SK-N-SH (cell line): ENCODE data around the gene GMPR.

Experiments
- CTCF ChIP-seq: fragments of 200-600 bp; sonication (generic); IDR thresholded peaks from 2 replicates; pipeline ENCODE4 v1.6.1; 2017; ENCODE audit warnings: antibody characterized with exemption, mild to moderate bottlenecking, moderate library complexity
- EP300 ChIP-seq, 2 experiments: IDR thresholded peaks; 2 replicates each; pipeline versions ENCODE4 v1.4.0 to v1.6.1; 2012; ENCODE audit warnings: borderline replicate concordance in 1 of 2, low read depth in 1 of 2, low read length in 1 of 2
- EZH2phosphoT487 ChIP-seq: fragments of 200-600 bp; sonication (generic); IDR thresholded peaks from 2 replicates; pipeline ENCODE4 v1.6.1; 2017; ENCODE audit warnings: low read depth, mixed run types, mild to moderate bottlenecking, antibody characterized with exemption, moderate library complexity, borderline replicate concordance
- MXI1 ChIP-seq: IDR thresholded peaks from 2 replicates; pipeline ENCODE4 v1.6.1; 2012; ENCODE audit warnings: mild to moderate bottlenecking, low read depth, low read length, improper control_type of control experiment
- NFIC ChIP-seq: IDR thresholded peaks from 2 replicates; pipeline ENCODE4 v1.4.0; 2012; ENCODE audit warnings: borderline replicate concordance
- POLR2AphosphoS5 ChIP-seq: IDR thresholded peaks from 2 replicates; pipeline ENCODE4 v1.6.1; 2012; ENCODE audit warnings: low read depth, low read length
- RAD21 ChIP-seq: IDR thresholded peaks from 2 replicates; pipeline ENCODE4 v1.6.1; 2012; ENCODE audit warnings: mild to moderate bottlenecking, low read length
- REST ChIP-seq: IDR thresholded peaks from 2 replicates; pipeline ENCODE4 v1.6.1; 2012; ENCODE audit warnings: mild to moderate bottlenecking, low read depth, low read length, moderate library complexity
- RXRA ChIP-seq: IDR thresholded peaks from 2 replicates; pipeline ENCODE4 v1.4.0; 2012; ENCODE audit warnings: low read depth, mild to moderate bottlenecking, borderline replicate concordance
- SIN3A ChIP-seq: IDR thresholded peaks from 2 replicates; pipeline ENCODE4 v1.6.1; 2012; ENCODE audit warnings: low read depth, mild to moderate bottlenecking, low read length, moderate library complexity, borderline replicate concordance
- TAF1 ChIP-seq: IDR thresholded peaks from 2 replicates; pipeline ENCODE4 v1.6.1; 2012; ENCODE audit warnings: low read depth, mild to moderate bottlenecking, low read length, moderate library complexity, borderline replicate concordance
- YY1 ChIP-seq: IDR thresholded peaks from 2 replicates; pipeline ENCODE4 v1.4.0; 2012; ENCODE audit warnings: low read depth, mild to moderate bottlenecking
- TF ChIP-seq, protein P1 (sequence below): fragments of 150-350 bp; IDR thresholded peaks from 2 replicates; pipeline ENCODE4 v1.6.1; 2017; ENCODE audit warnings: antibody characterized with exemption, low read length, low read depth, borderline replicate concordance
- TF ChIP-seq, protein P2 (sequence below): fragments of 150-350 bp; IDR thresholded peaks from 2 replicates; pipeline ENCODE4 v1.6.1; 2016; ENCODE audit warnings: mild to moderate bottlenecking, low read depth, low read length

- no peak for TF ChIP-seq CTCF
- TF ChIP-seq RXRA: no peak
- no peak for TF ChIP-seq EP300 (IDR thresholded peaks at IDR 0.05; ENCODE audit: borderline replicate concordance in 1 of 2, low read depth in 1 of 2, low read length in 1 of 2)
- TF ChIP-seq POLR2AphosphoS5: no peak
- TF ChIP-seq, protein P1, sequence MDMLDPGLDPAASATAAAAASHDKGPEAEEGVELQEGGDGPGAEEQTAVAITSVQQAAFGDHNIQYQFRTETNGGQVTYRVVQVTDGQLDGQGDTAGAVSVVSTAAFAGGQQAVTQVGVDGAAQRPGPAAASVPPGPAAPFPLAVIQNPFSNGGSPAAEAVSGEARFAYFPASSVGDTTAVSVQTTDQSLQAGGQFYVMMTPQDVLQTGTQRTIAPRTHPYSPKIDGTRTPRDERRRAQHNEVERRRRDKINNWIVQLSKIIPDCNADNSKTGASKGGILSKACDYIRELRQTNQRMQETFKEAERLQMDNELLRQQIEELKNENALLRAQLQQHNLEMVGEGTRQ: no peak
- TF ChIP-seq, protein P2, sequence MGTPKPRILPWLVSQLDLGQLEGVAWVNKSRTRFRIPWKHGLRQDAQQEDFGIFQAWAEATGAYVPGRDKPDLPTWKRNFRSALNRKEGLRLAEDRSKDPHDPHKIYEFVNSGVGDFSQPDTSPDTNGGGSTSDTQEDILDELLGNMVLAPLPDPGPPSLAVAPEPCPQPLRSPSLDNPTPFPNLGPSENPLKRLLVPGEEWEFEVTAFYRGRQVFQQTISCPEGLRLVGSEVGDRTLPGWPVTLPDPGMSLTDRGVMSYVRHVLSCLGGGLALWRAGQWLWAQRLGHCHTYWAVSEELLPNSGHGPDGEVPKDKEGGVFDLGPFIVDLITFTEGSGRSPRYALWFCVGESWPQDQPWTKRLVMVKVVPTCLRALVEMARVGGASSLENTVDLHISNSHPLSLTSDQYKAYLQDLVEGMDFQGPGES: no peak
- TF ChIP-seq NFIC: no peak
- TF ChIP-seq YY1: no peak
- TF ChIP-seq REST: no peak
- no peak for TF ChIP-seq TAF1
- no peak for TF ChIP-seq RAD21
- TF ChIP-seq EZH2phosphoT487: no peak
- no peak for TF ChIP-seq MXI1
- no peak for TF ChIP-seq SIN3A
These were observed 10.8 kb upstream of the GMPR start for GRCh38 chr6:16227605-16228004.
